K562 (cell line): ENCODE measurements around the gene ZNF644.
A peak's percentile ranks its signal among the peaks of the same experiment; 100 is the strongest.

ENCODE experiments used
- MAFG ChIP-seq: fragments of 450-650 bp; conservative IDR thresholded peaks from 2 replicates; pipeline ENCODE4 v1.6.1; 2016; ENCODE audit warnings: missing genetic modification characterization, missing compliant biosample characterization
- MIER1 ChIP-seq: fragments of 450-650 bp; IDR thresholded peaks from 2 replicates; pipeline ENCODE4 v1.6.1; 2016; ENCODE audit warnings: antibody characterized with exemption, mild to moderate bottlenecking, low read depth
- PHB ChIP-seq: fragments of 250-450 bp; sonication (Bioruptor Pico); IDR thresholded peaks from 2 replicates; pipeline ENCODE4 v1.5.0; 2021
- TAF1 ChIP-seq: IDR thresholded peaks from 2 replicates; pipeline ENCODE4 v1.6.1; 2011; ENCODE audit warnings: mild to moderate bottlenecking, low read length, moderate library complexity; ENCODE audit not compliant: insufficient read depth, control insufficient read depth, severe bottlenecking; ENCODE audit errors: extremely low read depth
- TF ChIP-seq, protein P1 (sequence below), 3 experiments: IDR thresholded peaks in 2 of 3; conservative IDR thresholded peaks in 1 of 3; 2 replicates each; pipeline ENCODE4 v1.5.1; 2011 to 2012; ENCODE audit warnings: low read length in 3 of 3, mild to moderate bottlenecking in 3 of 3, control low read depth in 2 of 3, improper control_type of control experiment in 1 of 3, inconsistent platforms in 1 of 3, low read depth in 1 of 3, mixed read lengths in 1 of 3, moderate library complexity in 1 of 3; ENCODE audit not compliant: insufficient read depth in 2 of 3
- TF ChIP-seq, protein P2 (sequence below): sonication (generic); formaldehyde crosslinking; IDR thresholded peaks from 2 replicates; pipeline ENCODE4 v1.8.0; 2022; ENCODE audit warnings: mild to moderate bottlenecking, missing genetic modification reagents

DNA sequence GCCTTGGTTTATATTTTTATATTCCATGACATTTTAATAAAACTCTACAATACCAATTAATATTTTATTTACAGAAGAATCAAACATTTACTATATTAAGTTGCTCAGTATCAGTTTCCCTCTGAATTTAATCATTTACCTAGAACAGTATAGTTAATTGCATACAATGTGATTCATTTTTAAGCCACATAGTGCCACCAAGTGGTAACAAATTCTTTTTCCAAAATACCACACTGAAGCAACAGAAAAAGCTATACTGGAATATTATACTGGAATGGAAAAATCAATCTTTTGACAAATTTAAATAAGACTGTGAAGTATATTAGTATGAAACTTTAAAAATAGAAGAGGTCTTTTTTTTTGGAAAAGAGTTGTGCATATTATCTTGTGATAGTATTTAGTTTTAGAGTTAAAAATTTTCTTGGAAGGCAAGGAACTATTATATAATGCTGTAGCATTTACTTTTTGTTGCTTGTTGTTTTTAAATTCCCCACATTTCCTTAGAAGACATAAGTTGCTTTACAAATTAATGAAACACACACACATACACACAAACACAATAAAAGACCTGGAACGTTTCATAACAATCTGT lies 57.3 kb downstream of the ZNF644 start:
- TF ChIP-seq MAFG (tag), result no peak
- TF ChIP-seq PHB (CRISPR knock-in tag), result no peak
- TF ChIP-seq, protein P1, sequence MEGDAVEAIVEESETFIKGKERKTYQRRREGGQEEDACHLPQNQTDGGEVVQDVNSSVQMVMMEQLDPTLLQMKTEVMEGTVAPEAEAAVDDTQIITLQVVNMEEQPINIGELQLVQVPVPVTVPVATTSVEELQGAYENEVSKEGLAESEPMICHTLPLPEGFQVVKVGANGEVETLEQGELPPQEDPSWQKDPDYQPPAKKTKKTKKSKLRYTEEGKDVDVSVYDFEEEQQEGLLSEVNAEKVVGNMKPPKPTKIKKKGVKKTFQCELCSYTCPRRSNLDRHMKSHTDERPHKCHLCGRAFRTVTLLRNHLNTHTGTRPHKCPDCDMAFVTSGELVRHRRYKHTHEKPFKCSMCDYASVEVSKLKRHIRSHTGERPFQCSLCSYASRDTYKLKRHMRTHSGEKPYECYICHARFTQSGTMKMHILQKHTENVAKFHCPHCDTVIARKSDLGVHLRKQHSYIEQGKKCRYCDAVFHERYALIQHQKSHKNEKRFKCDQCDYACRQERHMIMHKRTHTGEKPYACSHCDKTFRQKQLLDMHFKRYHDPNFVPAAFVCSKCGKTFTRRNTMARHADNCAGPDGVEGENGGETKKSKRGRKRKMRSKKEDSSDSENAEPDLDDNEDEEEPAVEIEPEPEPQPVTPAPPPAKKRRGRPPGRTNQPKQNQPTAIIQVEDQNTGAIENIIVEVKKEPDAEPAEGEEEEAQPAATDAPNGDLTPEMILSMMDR (IDR thresholded peaks at IDR 0.05 in 2 of 3, conservative IDR thresholded peaks at IDR 0.05 in 1 of 3; ENCODE audit: insufficient read depth in 2 of 3, low read depth in 1 of 3, low read length in 3 of 3), result peak in 2 of 3 experiments; percentile 32 to 64; a peak in 3 of 6 replicates
- TF ChIP-seq MIER1, result no peak
- TF ChIP-seq TAF1, result no peak
- TF ChIP-seq, protein P2, sequence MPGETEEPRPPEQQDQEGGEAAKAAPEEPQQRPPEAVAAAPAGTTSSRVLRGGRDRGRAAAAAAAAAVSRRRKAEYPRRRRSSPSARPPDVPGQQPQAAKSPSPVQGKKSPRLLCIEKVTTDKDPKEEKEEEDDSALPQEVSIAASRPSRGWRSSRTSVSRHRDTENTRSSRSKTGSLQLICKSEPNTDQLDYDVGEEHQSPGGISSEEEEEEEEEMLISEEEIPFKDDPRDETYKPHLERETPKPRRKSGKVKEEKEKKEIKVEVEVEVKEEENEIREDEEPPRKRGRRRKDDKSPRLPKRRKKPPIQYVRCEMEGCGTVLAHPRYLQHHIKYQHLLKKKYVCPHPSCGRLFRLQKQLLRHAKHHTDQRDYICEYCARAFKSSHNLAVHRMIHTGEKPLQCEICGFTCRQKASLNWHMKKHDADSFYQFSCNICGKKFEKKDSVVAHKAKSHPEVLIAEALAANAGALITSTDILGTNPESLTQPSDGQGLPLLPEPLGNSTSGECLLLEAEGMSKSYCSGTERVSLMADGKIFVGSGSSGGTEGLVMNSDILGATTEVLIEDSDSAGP (CRISPR knock-in tag), result no peak
